Glomerular endothelial cell (primary cell): Measurements from ENCODE around the gene TENT5D. TPM values are rescaled to one million over a fixed set of nuclear protein-coding genes. Genes with fewer than 3 reads are reported as not detected.
"Not testable (repeated sequence)": the region's sequence is repeated elsewhere in the genome, so short reads cannot be mapped to it uniquely, and the experiment has no call there.

Experiments
- DNase-seq: peaks from one replicate; pipeline ENCODE4 v3.0.0-alpha.2; 2011; ENCODE audit warnings: low read depth, low spot score; ENCODE audit errors: extremely low read depth
- total RNA-seq: library from RNA; depleted of rRNA; stranded (reverse); fragments of >200 nt; gene quantifications from 2 replicates; pipeline ENCODE4 v1.2.3, GENCODE V29; 2015

The TENT5D gene
- total RNA-seq, result not detected in 2 replicates

GRCh38 chrX:80420147-80420546, at the start of gene TENT5D:
Gene TENT5D, plus strand, starts transcription at chrX:80420447. Its CDS starts 22,093 bp downstream, at chrX:80442540.
- no peak for DNase-seq

DNA sequence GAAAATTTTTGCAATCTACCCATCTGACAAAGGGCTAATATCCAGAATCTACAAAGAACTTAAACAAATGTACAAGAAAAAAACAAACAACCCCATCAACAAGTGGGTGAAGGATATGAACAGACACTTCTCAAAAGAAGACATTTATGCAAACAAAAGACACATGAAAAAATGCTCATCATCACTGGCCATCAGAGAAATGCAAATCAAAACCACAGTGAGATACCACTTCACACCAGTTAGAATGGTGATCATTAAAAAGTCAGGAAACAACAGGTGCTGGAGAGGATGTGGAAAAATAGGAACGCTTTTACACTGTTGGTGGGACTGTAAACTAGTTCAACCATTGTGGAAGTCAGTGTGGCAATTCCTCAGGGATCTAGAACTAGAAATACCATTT, 34.6 kb upstream of the TENT5D start:
- not testable (repeated sequence) for DNase-seq

- no peak for DNase-seq
These were observed 32.0 kb upstream of the TENT5D start for GRCh38 chrX:80388206-80388605.

GRCh38 chrX:80412042-80412441, 8.2 kb upstream of the TENT5D start:
- no peak for DNase-seq

GRCh38 chrX:80423000-80423399, 2.8 kb downstream of the TENT5D start:
- DNase-seq, result no peak

DNA sequence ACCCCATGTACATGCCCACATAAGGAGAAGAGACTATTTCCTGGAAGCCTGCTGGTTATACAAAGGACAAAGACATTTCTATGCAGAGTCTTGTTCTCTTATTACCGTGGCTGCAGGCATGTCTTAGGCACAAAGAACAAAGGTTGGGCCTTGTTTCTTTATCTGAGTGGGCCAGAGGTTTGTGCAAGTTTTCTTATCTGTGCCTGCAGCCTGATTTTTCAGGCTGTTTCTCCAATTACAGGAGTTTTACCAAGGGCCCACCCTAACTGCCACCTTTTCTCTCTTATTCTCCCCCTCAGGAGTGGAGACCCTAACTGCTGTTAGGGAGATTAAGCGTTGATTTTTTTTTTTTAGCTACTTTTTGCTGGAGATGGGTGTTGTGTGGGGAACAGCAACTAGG, 3.5 kb downstream of the TENT5D start:
- no peak for DNase-seq

DNA sequence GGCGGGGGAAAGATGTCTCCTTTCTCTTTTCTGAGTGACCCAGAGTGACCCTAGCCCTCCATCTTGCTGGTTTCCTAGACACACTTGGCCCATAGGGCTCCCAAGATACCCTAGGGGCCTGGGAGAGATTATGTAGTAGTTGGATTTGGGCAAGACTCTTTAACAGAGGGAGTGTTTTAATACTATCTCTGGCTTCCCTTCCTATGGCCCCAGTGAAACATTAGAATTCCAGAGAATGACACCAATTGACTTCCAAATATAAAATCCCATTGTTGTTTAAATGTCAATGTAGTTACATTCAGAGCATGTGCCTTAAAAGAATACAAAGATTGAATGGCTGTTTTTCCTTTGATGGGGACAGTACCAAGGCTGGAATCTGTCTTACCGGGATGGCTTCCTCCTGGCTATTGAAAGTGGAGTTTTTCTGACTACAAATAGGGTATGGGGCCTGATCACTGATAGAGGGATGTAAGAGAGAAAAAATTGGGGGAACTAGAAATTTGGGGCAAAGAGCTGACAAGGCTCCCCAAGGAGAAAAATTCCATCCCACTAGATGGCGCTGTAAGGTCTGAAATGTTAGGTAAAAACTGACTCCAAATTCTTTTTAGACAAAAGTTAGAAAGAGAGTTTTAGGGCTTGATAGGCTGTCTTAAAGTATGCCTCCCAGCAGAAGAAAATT, 10.7 kb downstream of the TENT5D start:
- DNase-seq, result no peak

DNA sequence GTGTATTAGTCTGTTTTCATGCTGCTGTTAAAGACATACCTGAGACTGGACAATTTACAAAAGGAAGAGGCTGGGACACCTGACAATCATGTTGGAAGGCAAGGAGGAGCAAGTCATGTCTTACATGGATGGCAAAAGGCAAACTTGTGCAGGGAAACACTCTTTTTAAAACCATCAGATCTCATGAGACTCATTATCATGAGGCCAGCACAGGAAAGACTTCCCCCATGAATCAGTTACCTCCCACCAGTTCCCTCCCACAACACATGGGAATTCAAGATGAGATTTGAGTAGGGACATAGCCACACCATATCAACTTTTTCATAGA, 11.2 kb downstream of the TENT5D start:
- no peak for DNase-seq

- no peak for DNase-seq
These were observed 12.2 kb downstream of the TENT5D start for GRCh38 chrX:80432441-80432840.

GRCh38 chrX:80432863-80433262, 12.6 kb downstream of the TENT5D start:
- no peak for DNase-seq

- not testable (repeated sequence) for DNase-seq
These were observed 47.9 kb downstream of the TENT5D start for GRCh38 chrX:80468166-80468565.

DNA sequence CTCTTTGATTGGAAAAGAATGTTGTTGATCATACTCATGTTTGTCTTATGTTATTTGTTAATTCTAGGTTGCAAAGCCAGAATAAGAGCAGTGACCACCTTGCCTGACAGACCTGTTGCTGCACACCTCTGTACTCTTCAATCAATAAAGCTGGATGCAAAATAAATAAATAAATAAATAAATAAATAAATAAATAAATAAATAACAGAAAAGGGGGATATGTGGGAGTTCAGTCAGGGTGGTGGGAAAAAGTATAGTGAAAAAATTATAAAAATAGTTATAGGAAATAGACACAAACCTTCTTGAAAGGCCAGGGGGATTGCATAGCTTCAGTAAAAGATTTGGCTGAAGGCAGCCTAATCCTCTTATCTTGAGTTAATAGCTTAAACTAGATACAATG, 51.3 kb downstream of the TENT5D start:
- no peak for DNase-seq

GRCh38 chrX:80485543-80485942, 65.3 kb downstream of the TENT5D start:
- DNase-seq, result no peak

DNA sequence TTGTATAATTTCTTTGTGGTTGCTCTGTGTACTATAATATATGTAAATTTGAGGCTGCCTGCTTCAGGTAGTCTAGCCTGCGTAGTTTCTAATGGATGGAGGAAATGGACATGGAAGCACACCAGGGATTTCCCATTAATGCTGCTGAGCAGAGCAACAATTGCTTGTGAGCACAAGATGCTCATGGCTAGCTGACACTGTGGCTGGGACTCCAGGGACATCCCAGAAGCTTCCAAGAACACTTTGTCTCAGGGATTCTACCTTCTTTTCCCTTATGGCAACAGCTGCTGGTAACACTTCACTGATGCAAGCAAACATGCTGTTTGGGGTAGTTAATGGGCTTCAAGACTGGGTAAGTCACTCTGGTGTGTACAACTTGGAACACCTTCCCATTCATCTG, 66.1 kb downstream of the TENT5D start:
- no peak for DNase-seq

DNA sequence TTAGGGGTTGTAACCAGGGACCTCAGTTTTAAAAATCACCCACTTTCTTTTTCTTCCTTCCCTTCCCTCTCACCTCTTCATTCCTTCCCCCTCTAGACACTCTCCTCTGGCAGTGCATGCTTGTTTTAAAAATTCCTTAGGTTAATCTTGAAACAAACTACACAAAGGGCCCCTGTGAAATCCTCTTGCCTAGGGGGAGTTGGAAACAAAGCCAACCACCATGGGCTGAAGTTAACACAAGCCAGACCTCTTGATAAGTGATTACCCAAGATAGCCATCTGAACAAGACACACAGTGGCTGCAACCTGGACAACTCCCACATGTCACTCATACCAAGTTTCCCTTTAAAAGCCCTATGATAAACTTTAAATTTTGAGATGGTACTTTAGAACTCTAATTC, 68.9 kb downstream of the TENT5D start:
- DNase-seq, result no peak
